Measurements from ENCODE around the gene LAMP5. TPM values are rescaled to one million over a fixed set of nuclear protein-coding genes. Genes with fewer than 3 reads are reported as not detected.
A peak's percentile ranks its signal among the peaks of the same experiment; 100 is the strongest.

Gene LAMP5
- total RNA-seq, 1 donor from 2014 or later, result 0.86 TPM

- peaks cover 51% of the 10 kb centered on the region for H3K27me3 Mint-ChIP-seq (ENCODE audit: unreplicated experiment)
- H3K4me3 Mint-ChIP-seq (ENCODE audit: unreplicated experiment), result no peak overlapping the region
- H3K27ac Mint-ChIP-seq (ENCODE audit: unreplicated experiment), result no peak overlapping the region
Observed at GRCh38 chr20:9506280-9506821, 8.0 kb upstream of the LAMP5 start.

GRCh38 chr20:9506964-9507369 is 7.4 kb upstream of the LAMP5 start:
- Mint-ChIP-seq H3K27ac (ENCODE audit: unreplicated experiment) (no peak overlapping the region), H3K4me1 (ENCODE audit: unreplicated experiment) (peaks cover 8% of the 10 kb centered on the region), H3K4me3 (ENCODE audit: unreplicated experiment) (peak overlapping the region; percentile 6), H3K36me3 (ENCODE audit: unreplicated experiment) (no peaks in the 10 kb centered on the region), H3K9me3 (ENCODE audit: unreplicated experiment) (no peaks in the 10 kb centered on the region), H3K27me3 (ENCODE audit: unreplicated experiment) (peaks cover 58% of the 10 kb centered on the region)
- no peak for TF ChIP-seq CTCF (IDR thresholded peaks at IDR 0.05)
- peak; percentile 85 for DNase-seq (ENCODE audit: extremely low spot score, unreplicated experiment)

More at GRCh38 chr20:9506280-9506821, 8.0 kb upstream of the LAMP5 start:
- no peaks in the 10 kb centered on the region for H3K9me3 Mint-ChIP-seq (ENCODE audit: unreplicated experiment)
- no peaks in the 10 kb centered on the region for H3K36me3 Mint-ChIP-seq (ENCODE audit: unreplicated experiment)
- no peak for DNase-seq (ENCODE audit: extremely low spot score, unreplicated experiment)
- peaks cover 8% of the 10 kb centered on the region for H3K4me1 Mint-ChIP-seq (ENCODE audit: unreplicated experiment)
- no peak for TF ChIP-seq CTCF (IDR thresholded peaks at IDR 0.05)

- no peaks in the 10 kb centered on the region for H3K36me3 Mint-ChIP-seq (ENCODE audit: unreplicated experiment)
- H3K4me1 Mint-ChIP-seq (ENCODE audit: unreplicated experiment), result peaks cover 8% of the 10 kb centered on the region
- DNase-seq (ENCODE audit: extremely low spot score, unreplicated experiment), result no peak
- TF ChIP-seq CTCF (IDR thresholded peaks at IDR 0.05), result no peak
- peak overlapping the region; percentile 35 for H3K4me3 Mint-ChIP-seq (ENCODE audit: unreplicated experiment)
- H3K27ac Mint-ChIP-seq (ENCODE audit: unreplicated experiment), result no peak overlapping the region
- peaks cover 59% of the 10 kb centered on the region for H3K27me3 Mint-ChIP-seq (ENCODE audit: unreplicated experiment)
- H3K9me3 Mint-ChIP-seq (ENCODE audit: unreplicated experiment), result no peaks in the 10 kb centered on the region
Observed at GRCh38 chr20:9507544-9508239, 6.7 kb upstream of the LAMP5 start.

- DNase-seq (ENCODE audit: extremely low spot score, unreplicated experiment), result no peak
- H3K36me3 Mint-ChIP-seq (ENCODE audit: unreplicated experiment), result no peaks in the 10 kb centered on the region
- no peak for TF ChIP-seq CTCF (IDR thresholded peaks at IDR 0.05)
- no peak overlapping the region for H3K27ac Mint-ChIP-seq (ENCODE audit: unreplicated experiment)
- H3K9me3 Mint-ChIP-seq (ENCODE audit: unreplicated experiment), result no peaks in the 10 kb centered on the region
- peak overlapping the region; percentile 4 for H3K4me3 Mint-ChIP-seq (ENCODE audit: unreplicated experiment)
- peaks cover 64% of the 10 kb centered on the region for H3K27me3 Mint-ChIP-seq (ENCODE audit: unreplicated experiment)
- peaks cover 8% of the 10 kb centered on the region for H3K4me1 Mint-ChIP-seq (ENCODE audit: unreplicated experiment)
Observed at GRCh38 chr20:9508240-9508661, 6.1 kb upstream of the LAMP5 start.

- H3K4me1 Mint-ChIP-seq (ENCODE audit: unreplicated experiment), result peaks cover 8% of the 10 kb centered on the region
- no peaks in the 10 kb centered on the region for H3K9me3 Mint-ChIP-seq (ENCODE audit: unreplicated experiment)
- no peak for TF ChIP-seq CTCF (IDR thresholded peaks at IDR 0.05)
- no peak for DNase-seq (ENCODE audit: extremely low spot score, unreplicated experiment)
- no peak overlapping the region for H3K4me3 Mint-ChIP-seq (ENCODE audit: unreplicated experiment)
- no peaks in the 10 kb centered on the region for H3K36me3 Mint-ChIP-seq (ENCODE audit: unreplicated experiment)
- H3K27me3 Mint-ChIP-seq (ENCODE audit: unreplicated experiment), result peaks cover 69% of the 10 kb centered on the region
- H3K27ac Mint-ChIP-seq (ENCODE audit: unreplicated experiment), result no peak overlapping the region
Observed at GRCh38 chr20:9508696-9509178, 5.7 kb upstream of the LAMP5 start.

Data from osteocyte (in vitro differentiated cells).